GM18951 (cell line): ENCODE results near the gene MEMO1.
"Not testable (repeated sequence)": the region's sequence is repeated elsewhere in the genome, so short reads cannot be mapped to it uniquely, and the experiment has no call there.

Source experiments
- POLR2A ChIP-seq: IDR thresholded peaks from 4 replicates; pipeline ENCODE4 v1.6.1; 2011; ENCODE audit warnings: mild to moderate bottlenecking; ENCODE audit not compliant: insufficient read length, insufficient read depth; ENCODE audit errors: extremely low read depth
- in situ Hi-C: fragments of 300-500 bp; cut with MboI; formaldehyde crosslinking; loops from one replicate; pipeline ENCODE4 v1.12.0; 2022; ENCODE audit warnings: low sequenced_read_pairs, mixed read lengths, inconsistent platforms; ENCODE audit not compliant: unreplicated experiment

Gene MEMO1

DNA sequence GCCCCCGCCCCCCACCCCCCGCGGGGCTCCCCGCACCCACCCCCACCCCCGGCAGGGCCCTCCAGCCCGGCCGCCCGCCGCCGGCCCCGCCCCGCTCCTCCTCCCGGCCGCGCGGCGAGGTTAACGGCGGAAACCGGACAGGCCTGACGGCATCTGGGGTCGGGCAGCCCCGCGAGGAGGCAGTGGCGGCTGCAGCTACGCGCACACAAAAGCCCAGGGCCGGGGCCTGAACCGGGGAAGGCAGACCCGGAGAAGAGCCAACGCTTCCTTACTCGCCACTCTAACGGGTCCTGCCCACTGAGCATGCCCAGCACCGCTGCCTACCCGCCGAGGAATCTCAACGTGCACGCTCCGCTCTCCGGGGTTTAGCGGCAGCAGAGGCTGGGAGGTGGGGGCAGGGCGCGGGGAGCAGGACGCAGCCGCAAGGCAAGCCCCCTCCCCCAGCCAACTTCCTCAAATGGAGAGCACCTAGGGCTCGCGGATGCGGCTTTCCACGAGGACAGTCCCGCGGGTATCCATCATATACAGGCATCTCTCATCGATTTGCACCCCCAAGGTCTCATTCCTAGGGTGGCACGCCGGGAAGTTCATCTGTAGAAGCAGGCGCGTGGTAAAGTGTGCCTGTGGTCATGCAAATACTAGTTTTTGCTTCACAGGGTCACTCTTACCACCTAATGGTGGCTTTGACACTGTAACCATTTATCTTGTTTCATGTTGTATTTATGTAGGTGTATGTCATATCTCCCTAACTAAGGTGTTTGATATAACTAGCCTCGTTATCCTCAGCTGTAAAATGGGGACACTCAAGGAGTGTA is at the start of gene MEMO1:
MEMO1 (minus strand) TSS at position 339 of the 815 bp plus-strand sequence. CDS start 761 bp downstream, outside the sequence.
- TF ChIP-seq POLR2A = peak; percentile 93
- in situ Hi-C loops = no loop called here

DNA sequence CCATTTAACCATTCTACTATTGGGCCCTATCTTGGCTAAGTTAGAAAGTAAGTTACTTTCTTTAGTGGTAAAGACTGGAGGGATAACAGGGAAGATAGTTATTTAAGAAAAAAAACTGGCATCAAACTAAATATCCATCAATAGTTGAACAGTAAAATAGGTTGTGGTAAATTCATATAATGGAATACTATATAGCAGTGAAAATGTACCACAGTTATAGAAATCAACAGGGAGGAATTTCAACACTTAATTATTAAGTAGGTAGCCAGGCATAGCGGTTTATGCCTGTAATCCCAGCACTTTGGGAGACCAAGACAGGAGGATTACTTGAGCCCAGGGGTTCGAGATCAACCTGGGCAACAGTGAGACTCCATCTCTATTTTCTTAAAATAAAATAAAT is 49.5 kb upstream of the MEMO1 start:
- in situ Hi-C loops = no loop called here
- TF ChIP-seq POLR2A = no peak

DNA sequence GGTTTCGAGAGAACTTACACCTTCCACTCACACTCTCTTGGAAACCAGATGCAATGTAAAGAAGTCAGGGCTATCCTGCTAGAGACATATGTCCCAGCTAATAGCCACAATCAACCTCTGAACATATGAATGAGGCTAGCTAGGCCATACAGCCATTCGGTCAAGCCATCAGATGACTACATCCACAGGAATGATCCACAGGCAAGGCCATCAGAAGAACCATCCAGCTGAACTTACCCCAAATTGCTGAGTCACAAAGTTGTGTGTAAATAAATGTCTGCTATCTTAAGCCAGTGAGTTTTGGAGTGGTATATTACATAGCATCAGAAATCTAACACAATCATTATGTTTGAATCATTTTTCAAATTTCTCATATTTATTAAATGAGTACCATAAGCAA is 47.3 kb upstream of the MEMO1 start:
- no peak for TF ChIP-seq POLR2A
- in situ Hi-C loops = no loop called here

DNA sequence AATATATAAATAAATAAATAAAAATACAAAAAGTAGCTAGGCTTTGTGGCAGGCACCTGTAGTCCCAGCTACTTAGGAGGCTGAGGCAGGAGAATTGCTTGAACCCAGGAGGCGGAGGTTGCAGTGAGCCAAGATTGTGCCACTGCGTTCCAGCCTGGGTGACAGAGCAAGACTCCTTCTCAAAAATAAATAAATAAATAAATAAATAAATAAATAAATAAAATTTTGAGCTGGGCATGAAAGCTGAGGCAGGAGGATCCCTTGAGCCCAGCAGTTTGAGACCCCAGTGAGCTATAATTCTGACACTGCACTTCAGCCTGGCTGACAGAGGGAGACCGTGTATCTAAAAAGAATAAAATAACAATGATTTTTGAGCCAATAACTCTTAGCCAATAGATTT is 43.8 kb upstream of the MEMO1 start:
- in situ Hi-C loops = not testable (repeated sequence)

DNA sequence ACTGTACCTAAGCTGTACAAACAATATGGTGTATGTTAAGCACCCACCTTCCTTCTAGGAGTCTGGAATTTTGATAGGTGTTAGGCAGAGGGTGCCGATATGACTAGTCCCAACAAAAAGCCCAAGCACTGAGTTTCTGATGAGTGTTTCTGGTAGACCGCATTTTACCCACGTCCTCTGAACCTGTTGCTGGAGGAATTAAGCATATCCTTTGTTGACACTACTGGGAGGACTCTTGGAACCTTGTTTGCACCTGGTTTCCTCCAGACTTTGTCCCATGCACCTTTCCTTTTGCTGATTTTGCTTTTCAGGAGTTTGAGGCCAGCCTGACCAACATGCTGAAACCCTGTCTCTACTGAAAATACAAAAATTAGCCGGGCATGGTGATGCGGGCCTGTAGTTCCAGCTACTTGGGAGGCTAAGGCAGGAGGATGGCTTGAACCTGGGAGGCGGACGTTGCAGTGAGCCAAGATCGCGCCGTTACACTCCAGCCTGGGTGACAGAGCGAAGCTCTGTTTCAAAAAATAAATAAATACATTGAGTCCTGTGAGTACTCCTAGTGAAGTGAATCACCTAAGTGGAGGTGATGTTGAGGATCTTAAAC is 41.1 kb upstream of the MEMO1 start:
- no peak for TF ChIP-seq POLR2A
- in situ Hi-C loops = no loop called here

DNA sequence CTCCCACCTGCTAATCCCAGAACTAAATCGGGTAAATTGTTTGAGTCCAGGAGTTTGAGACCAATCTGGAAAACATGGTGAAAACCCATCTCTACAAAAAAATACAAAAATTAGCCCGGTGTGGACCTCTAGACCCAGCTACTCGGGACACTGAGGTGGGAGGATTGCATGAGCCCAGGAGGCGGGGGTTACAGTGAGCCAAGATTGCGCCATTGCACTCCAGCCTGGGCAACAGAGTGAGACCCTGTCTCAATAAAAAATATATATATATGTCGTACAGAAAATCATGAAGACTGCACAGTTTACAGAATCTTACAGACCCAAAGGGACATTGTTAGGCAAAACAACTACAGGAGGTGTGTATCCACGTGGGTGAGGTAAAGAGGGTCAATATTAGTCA is 32.8 kb upstream of the MEMO1 start:
- in situ Hi-C loops = no loop called here
- no peak for TF ChIP-seq POLR2A

DNA sequence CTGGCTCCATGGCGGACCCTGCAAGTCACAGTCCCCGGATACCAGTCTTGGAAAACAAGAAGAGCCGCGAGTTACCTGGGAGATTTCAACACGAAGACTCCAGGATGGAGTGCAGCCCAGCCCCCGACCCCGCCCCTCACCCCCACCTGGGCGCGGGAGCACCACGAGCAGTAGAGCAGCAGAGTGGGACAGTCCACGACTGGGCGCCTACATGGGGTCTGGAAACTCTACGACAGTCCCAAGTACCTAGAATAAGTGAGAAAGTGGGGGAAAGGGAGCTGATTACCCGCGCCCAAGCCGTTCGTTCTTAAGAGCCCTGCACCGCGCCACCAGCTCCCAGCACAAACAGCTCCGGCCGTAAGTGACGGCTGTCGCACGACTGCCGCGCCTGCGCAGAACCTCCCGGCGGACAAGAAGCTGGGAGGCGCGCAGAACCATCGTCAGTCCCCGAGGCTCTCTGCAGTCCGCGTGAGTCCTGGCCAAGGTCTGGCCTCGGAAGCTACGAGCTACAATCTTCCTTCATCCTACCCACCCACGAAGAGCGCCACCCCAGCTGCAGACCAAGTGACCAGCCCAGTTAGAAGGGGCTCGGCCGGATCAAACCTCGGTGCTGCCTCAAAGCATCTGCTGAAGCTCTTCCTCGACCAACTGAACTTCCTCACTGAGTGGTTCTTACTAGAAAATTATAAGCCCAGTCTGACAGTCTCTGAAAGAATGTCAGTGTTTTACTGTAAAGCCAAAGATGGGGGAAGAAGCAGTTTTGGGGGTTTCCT is 28.8 kb upstream of the MEMO1 start, which contains the start of gene DPY30:
DPY30 (minus strand) TSS at position 359 of the 773 bp plus-strand sequence; CDS start at position 10, 349 bp downstream.
- TF ChIP-seq POLR2A = peak; percentile 98
- in situ Hi-C loops = no loop called here

DNA sequence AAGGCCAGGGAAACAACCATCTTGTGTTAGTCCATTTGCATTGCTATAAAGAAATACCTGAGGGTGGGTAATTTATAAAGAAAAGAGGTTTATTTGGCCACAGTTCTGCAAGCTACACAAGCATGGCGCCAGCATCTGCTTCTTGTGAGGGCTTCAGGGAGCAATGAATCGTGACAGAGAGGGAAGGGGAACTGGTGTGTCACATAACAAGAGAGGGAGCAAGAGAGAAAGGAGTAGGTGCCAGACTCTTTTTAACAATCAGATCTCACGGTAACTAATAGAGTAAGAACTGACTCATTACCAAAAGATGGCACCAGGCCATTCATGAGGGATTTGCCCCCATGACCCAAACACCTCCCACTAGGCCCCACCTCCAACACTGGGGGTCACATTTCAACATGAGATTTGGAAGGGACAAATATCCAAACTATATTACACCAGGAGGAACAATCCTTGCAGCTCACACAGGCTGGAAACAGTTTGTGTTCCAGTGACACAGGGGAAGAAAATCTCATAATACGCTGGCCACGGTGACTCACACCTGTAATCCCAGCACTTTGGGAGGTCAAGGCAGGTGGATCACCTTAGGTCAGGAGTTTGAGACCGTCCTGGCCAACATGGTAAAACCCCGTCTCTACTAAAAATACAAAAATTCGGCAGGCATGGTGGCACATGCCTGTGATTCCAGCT is 23.5 kb upstream of the MEMO1 start:
- in situ Hi-C loops = not testable (repeated sequence)

DNA sequence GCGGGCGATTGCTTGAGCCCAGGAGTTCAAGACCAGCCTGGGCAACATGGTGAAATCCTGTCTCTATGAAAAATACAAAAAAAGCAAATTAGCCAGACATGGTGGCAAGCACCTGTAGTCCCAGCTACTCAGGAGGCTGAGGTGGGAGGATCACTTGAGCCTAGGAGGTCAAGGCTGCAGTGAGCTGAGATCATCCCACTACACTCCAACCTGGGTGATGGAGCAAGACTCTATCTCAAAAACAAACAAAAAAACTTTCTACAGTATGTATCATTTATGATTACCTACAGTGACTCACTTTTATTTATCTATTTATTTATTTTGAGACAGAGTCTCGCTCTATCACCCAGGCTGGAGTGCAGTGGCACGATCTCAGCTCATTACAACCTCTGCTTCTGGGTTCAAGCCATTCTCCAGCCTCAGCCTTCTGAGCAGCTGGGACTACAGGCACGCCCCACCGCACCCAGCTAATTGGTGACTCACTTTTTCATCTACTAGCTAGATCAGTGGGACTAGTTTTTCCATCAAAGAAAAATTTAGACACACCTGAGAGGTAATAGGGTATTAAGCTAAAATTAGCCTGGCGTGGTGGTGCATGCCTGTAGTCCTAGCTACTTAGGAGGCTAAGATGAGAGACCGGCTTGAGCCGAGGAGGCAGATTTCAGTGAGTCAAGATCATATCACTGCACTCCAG is 8.1 kb upstream of the MEMO1 start:
- in situ Hi-C loops = not testable (repeated sequence)

DNA sequence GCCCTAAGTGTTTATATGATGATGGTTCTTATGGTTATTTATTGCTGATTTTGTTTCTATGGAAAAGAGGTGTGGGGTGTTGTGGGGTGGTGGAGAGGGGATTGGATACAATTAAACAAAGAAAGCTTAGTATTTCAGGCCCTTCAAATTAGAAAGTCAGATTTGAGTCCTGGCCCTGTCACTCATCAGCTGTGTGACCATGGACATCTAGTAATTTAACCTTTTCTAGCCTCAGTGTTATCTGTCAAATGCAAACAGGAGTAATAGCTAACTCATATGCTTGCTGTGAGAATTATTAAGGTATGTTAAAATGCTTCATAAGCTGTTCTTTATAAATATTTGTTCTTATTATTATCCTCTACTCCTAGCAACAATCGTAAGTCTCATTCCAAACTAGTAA is 2.1 kb upstream of the MEMO1 start:
- in situ Hi-C loops = no loop called here
- TF ChIP-seq POLR2A = no peak

DNA sequence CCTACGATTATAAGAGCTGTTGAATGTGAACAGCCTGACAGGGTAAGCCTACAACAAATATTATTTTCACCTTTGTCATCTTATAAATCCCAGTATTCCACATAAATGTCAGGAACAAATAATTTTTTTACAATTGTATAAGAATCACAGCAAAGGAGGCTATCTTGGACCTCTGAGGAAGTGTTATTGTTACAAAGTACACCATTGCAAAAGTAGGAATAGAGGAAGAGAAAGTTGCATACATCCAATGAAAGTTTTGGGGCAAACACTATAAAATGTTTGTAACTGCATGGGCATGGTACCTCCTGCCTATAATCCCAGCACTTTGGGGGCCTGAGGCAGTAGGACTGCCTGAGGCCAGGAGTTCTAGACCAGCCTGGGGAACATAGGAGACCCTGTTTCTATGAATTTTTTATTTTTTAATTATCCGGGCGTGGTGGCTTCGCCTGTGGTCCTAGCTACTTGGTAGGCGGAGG is 715 bp upstream of the MEMO1 start:
- in situ Hi-C loops = no loop called here
- no peak for TF ChIP-seq POLR2A

DNA sequence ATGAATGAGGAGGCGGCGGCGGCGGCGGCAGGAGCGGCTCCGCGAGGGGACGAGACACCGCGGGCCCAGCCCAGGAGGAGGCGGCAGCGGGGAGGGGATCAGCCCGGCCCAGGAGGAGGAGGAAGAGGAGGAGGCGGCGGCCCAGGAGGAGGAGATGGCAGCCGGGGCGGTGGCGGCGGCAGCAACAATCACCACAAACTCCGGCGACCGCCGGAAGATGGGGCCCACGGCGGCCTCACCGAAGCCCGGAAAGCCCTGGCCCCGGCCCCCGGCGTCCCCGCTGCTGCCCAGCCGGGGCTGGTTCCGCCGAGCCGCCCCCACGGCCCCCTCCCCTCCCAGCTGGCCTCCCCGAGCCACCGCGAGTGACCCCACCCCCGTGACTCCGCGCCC is 533 bp downstream of the MEMO1 start:
- in situ Hi-C loops = not testable (repeated sequence)
